Fibroblast of upper back skin (primary cell): ENCODE data around the gene GDPD5.

Source experiments
- DNase-seq: peaks from one replicate; pipeline ENCODE4 v3.0.0-alpha.2; 2013

GDPD5 gene, protein sequence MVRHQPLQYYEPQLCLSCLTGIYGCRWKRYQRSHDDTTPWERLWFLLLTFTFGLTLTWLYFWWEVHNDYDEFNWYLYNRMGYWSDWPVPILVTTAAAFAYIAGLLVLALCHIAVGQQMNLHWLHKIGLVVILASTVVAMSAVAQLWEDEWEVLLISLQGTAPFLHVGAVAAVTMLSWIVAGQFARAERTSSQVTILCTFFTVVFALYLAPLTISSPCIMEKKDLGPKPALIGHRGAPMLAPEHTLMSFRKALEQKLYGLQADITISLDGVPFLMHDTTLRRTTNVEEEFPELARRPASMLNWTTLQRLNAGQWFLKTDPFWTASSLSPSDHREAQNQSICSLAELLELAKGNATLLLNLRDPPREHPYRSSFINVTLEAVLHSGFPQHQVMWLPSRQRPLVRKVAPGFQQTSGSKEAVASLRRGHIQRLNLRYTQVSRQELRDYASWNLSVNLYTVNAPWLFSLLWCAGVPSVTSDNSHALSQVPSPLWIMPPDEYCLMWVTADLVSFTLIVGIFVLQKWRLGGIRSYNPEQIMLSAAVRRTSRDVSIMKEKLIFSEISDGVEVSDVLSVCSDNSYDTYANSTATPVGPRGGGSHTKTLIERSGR

DNA sequence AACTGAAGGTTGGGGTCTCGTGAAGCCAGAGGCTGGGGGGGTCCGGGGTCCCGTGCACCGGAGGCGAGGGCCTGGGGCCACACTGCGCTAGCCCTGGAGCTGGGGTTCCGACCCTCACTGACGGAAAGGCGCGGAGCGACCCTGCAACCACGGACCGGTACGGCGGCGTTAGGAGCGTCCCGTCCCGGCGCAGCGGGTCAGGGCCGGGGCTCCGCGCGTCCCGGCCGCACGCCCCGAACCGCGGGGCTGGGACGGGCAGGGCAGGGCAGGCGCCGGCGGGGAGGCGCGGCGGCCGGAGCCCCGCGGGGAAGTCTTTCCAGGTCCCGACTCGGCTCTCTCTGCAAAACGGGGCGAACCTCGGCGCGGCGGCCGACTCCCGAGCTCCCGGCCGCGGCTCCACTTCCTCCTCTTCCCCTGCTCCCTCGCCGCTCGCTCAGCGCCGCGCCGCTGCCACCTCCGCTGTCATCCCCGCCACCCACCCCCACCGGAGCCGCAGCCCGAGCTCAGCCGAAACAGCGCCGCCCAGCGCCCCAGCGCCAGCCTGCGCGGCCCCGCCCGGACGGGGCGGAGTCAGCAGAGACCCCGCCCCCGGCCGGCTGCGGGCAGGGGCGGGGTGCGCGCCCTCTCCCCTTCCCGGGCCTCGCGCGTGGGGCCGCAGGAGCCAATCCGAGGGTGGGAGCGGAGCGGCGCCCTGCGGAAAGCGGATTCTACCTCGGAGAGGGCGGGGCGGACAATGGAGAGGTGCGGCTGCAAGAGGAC, at the start of gene GDPD5:
Gene GDPD5 (minus strand): TSS at position 509 of the 759 bp plus-strand sequence. CDS start 48,206 bp downstream, outside the sequence.
- peak; percentile 77 for DNase-seq

DNA sequence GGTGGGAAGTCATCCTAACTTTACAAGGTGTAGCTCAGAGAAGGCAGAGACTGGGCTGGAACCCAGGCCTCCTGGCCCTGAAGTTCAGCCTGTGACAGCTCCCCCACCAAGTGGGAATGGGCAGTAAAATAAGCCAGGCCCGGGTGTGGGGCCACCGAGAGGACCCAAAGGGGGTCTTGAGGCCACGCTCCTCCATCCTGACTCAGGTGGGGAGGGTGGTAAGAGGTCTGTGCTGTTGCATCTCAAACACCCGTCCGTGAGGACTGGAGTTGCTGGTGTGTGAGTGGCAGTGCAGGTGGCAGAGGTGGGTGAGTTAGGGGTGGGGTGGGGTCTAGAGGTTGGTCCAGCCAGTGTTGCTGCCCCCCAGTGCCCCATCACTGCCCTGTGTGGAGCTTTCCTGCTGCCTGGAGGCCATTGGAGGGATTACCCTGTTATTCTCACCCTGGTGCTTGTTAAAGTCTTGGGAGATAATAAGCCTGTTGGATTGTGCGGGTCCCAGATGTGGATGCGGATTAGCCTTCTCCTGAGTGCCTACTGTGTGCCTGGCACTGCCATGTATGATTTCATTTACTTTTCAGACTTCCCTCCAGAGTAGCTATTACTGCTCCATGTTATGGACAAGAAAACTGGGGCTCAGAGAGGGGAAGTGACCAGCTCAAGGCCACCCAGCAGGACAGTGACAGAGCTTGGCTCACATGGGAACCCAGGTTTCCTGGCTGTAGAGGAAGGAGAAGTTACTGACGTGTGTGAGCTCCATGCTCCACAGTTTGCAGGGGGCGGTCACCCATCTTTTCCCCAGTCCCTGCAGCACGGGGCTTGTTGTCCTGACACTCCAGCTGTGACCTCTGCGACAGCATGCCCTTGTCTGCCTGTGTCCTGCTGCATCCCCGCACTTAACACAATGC, 49.2 kb upstream of the GDPD5 start:
- DNase-seq: no peak

DNA sequence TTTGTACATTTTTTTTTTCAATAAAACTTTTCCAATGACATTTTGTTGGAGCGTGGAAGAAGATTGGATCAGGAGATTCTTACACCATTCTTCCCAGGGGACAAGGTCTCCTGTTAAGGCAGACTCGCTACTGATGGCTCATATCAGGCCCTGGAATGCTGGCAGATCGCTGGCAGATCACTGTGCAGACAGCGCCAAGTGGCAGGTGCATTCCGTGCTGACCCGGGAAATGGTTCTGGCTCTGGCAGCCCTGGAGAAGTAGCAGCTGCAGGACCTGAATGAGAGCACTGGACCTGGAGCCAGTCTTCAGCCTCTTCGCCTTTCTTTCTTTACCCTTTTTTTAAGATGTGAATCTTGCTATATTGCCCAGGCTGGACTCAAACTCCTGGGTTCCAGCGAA, 47.0 kb upstream of the GDPD5 start:
- DNase-seq: no peak

DNA sequence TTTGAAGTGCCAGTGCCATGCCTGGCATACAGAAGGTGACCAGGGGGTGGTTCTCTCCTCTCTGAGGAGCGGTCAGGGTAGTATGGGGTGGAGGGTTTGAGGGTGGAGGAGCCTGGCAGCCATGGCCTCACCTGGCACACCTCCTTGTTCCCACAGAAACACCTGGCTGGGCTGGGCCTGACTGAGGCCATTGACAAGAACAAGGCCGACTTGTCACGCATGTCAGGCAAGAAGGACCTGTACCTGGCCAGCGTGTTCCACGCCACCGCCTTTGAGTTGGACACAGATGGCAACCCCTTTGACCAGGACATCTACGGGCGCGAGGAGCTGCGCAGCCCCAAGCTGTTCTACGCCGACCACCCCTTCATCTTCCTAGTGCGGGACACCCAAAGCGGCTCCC, 45.9 kb upstream of the GDPD5 start:
- DNase-seq: no peak

DNA sequence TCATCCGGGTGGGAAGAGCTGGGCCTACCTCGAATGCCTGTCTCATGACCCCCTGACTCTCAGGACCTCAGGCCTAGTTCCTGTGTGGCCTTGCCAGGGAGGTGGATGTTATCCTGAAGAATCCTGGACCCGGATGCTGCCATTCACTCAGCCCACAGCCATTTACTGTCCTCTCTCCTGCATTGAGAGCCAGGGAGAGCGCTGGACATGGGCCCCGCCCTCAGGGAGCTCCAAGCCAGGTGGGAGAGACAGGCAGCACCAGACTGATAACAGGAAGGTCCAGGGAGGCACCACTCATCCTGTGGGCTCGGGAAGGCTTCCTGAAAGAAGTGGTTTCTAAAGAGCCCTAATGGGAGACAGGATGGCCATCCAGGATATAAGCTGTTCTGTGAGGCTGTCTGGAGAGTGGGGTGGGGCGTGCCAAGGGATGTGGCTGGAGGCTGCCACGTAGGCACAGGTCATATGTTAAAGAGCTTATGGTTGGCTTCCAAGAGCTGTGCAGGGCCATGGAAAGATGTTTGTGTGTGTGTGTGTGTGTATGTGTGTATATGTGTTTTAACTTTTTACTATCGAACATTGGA, 44.9 kb upstream of the GDPD5 start:
- DNase-seq: no peak

DNA sequence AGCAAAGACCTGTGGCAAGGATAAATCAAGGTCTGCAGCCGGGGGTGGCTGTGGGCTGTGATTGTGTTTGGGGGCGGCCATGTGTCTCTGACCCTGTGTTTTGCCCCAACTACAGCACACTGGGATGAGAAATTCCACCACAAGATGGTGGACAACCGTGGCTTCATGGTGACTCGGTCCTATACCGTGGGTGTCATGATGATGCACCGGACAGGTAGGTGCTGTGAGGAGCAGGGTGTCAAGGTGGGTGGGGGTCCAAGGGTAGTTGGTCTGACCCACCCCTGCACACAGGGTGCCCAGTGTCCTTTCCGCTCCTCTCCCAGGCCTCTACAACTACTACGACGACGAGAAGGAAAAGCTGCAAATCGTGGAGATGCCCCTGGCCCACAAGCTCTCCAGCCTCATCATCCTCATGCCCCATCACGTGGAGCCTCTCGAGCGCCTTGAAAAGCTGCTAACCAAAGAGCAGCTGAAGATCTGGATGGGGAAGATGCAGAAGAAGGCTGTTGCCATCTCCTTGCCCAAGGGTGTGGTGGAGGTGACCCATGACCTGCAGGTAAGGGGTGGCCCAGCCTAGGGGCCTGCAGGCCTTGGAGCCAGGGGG, 43.0 kb upstream of the GDPD5 start:
- no peak for DNase-seq

DNA sequence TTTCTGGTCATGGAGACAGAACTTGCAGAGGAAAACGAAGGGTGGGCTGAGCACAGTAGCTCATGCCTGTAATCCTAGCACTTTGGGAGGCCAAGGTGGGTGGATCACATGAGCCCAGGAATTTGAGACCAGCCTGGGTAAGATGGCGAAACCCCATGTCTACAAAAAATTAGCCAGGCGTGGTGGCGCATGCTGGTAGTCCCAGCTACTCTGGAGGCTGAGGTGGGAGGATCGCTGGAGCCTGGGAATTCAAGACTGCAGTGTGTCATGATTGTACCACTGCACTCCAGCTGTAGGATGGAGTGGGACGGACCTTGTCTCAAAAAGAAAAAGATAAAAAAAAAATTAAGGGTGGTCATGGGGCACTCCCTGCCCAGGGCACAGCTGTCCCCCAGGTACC, 42.2 kb upstream of the GDPD5 start:
- DNase-seq: no peak

DNA sequence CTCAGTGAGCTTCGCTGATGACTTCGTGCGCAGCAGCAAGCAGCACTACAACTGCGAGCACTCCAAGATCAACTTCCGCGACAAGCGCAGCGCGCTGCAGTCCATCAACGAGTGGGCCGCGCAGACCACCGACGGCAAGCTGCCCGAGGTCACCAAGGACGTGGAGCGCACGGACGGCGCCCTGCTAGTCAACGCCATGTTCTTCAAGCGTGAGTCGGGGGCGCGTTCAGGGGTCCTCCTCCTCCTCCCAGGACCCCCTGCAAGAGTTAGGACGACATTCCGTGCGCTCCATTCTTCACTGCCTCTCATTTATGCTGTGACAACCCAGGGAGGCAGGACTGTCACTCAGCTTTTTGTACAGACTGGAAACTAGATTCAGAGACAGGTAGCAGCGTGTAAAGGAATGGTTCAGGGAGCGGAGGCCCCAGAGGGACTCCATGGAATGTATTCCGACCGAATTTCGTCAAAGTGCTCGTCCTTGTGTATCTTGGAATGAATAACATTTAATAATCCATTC, 41.1 kb upstream of the GDPD5 start:
- DNase-seq: no peak

DNA sequence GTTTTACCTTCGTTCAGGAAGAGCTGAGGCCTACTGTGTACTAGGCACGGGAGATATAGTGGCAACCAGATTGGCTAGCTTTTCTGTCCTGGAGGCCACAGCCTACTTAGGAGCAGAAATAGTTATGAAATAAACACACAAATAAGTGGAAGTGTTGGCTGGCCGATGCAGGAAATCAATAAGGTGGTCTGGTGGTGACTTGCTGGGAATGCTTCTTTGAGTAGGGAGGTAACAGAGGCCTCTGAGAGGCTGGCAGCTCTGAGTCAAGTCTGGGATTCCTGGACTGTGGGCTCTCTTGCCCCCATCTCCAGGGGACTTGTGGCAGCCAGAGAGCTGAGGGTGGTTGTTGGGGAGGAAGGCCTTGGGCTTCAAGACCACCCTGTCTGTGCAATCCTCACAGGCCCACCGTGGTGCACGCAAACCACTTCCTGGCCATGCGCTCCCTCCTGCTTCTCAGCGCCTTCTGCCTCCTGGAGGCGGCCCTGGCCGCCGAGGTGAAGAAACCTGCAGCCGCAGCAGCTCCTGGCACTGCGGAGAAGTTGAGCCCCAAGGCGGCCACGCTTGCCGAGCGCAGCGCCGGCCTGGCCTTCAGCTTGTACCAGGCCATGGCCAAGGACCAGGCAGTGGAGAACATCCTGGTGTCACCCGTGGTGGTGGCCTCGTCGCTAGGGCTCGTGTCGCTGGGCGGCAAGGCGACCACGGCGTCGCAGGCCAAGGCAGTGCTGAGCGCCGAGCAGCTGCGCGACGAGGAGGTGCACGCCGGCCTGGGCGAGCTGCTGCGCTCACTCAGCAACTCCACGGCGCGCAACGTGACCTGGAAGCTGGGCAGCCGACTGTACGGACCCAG, 40.4 kb upstream of the GDPD5 start:
- DNase-seq: no peak

DNA sequence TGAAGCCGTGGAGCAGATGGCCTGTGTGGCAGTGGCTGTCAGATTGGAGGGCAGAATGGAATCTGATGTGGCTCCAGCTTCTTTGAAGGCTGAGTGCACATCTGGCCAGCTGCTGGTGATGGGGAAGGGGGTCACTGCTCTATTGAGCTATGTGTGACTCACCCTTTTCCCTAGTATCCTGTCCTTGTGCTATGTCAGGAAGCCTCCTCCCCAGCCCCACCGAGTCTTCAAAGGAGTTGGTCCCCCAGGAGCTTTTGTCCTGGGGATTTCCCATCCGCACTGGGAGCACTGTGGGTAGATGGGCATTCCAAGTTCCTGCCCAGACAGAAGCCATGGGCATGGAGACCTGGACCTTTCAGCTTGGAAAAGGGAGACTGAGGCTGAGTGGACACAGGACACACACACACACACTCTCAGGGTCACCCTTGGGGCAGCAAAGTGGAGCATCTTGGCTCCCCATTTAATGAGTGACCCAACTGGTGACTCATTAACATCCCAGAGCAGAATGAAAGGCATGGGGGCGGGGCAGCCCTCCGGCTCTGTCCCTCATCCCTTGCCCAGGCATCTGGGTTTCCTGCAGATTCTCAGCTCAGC, 39.6 kb upstream of the GDPD5 start:
- DNase-seq: peak; percentile 76

DNA sequence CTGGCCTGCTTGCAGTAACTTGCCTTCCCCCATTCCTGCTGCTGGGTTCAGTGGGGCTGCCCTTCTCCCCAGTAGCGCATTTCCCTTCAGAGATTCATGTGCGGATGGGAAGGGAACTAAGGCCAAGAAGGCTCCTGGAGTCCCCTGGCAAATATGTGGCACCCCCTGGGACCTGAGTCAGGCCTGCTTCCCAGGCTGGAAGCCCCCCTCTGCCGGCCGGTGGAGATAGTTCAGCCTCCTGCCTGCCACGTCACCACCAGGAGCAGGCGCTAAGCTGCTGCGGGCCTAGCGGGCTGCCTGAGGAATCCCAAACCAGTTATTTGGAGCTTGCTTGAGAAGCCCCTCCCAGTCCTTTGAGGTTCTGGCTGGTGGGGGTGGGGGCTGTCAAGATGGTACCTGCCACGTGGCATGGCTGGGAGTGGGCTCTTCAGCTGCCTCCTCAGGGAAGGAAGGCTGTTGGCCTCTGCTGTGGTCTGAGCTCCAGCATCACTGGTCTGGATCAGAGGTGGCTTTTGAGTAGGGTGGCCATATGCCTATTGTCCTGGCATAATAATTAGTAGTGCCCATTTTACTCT, 38.3 kb upstream of the GDPD5 start:
- DNase-seq: peak; percentile 93

DNA sequence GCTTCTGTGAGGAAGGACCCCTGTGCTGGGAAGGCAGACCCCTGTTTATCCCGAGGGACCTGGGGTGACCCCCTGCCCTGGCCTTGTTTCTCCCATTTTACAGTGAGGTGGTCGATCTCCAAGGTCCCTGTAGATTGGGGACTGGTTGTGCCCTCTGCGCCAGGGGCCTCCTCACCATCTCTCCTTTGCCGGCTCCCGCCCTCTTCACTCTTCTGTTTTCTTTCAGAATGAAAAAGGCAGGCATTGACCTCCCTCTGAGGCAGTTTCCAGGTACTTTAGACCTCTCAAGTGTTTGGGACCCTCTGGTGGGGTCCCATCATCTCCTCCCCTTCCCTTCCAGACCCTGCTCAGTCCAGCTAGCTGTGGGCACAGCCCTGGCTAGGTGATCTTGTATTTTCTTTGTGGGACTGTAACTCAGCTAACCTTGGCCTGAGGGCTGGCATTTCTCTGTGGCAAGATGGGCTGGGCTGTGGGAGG, 37.8 kb upstream of the GDPD5 start:
- no peak for DNase-seq

DNA sequence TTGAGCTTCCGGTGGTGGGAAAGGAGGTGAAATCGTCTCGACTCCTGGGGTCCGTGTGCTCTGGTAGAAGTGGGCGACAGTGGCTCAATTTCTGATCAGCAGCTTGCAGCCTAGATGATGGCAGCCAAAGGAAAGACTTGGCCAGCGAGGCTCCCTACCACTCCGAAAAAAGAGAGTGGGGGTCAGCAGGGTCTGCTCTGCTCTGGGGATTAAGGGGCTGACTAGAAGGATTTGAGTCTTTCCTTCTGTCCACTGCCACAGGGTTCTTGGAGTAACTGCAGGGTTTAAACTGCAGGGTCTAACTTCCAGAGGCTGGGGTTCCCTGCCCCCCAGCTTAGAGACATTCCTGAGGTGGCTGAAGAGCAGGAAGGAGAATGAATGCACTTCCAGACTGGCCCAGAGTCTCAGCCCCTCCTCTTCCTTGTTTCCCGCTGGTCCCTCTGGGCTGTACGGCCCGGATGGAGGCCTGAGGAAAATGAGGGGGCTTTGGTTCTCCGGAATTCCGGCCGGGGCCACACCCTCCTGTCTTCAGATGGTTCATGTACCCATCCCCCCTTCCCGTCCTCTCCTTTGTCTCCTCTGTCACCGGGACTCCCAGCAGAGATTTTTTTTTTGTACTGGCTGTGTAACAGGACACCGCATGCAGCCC, 37.2 kb upstream of the GDPD5 start:
- peak; percentile 82 for DNase-seq

DNA sequence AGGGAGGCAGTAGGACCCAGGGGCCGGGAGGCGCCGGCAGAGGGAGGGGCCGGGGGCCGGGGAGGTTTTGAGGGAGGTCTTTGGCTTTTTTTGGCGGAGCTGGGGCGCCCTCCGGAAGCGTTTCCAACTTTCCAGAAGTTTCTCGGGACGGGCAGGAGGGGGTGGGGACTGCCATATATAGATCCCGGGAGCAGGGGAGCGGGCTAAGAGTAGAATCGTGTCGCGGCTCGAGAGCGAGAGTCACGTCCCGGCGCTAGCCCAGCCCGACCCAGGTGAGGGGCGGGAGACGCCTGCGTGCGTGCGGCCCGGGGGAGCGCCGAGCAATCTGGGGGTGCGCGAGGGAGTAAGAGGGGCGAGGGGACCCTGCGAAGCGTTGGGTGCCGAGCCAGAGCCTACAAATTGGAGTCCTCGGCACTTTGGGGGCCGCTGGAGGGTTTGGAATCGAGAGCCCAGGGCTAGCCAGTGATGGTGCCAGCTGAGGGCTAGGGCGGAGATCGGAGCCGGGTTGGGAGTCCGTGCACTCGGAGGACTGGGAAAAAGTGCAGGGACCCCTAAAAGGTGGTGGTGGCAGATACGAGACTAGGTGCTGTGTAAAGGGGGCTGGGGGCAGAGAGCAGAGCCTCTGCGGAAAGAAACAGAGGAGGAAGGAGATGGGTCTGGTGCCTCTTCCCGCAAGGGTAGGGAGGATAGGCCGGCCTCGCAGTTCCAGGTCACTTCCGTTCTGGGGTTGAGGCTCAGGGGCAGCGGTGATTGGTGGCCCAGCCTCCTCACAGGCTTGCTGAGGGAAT, 36.5 kb upstream of the GDPD5 start, which contains the start of gene SERPINH1:
Gene SERPINH1 (plus strand): TSS at position 206 of the 788 bp plus-strand sequence. CDS start 4,097 bp downstream, outside the sequence.
- DNase-seq: peak; percentile 96

DNA sequence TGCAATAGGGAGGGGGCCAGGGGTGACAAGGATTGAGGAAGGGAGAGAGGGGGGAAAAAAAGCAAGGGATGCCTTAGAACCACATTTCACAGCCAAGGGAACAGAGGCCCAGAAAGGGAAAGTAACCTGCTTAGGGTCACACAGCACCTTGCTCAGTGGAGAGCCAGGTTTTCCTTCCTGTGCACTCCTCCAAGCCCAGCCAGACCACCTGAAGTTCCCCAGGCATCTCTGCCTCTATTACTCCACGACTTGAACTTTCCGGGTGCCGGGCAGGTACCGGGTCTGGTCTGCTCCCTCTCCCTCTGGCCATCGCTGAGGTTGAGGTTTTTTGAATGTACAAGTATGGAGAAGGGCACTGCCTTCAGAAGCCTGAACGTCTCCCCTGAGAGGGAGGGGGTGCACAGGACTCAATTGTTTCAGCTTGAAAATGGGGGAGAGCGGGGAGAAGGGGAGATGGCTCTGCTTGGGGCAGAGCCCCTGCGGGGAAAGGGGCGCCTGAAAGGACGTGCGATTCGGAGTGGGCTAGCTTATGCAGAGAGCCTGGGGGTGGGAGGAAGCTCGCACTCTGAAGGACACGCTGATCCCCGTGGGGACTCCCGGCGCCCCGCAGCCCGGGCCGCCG, 35.8 kb upstream of the GDPD5 start:
- no peak for DNase-seq

DNA sequence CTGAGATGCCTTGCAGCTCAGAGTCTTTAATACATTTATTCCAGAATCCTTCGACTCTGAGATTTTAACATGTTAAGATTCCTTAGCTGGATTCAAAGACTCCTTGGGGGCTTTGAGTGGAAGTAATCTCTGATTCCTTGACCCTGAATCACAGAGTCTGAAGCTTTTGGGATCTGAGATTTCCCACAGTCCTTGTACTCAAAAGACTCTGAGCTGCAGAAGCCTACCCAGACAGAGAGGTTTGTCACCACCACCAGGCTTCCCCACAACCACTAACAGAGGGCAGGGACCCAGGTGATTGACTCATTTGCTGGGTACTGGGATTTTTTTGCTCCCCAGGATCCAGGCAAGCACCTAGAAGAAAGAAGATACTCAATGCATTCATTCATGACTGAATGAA, 34.9 kb upstream of the GDPD5 start:
- peak; percentile 71 for DNase-seq
